ENCODE results near the gene SIN3B.

Gene SIN3B

GRCh38 chr19:16914421-16914820 is 85.2 kb downstream of the SIN3B start:
- DNase-seq = no peak

GRCh38 chr19:16915135-16915534 is 85.9 kb downstream of the SIN3B start:
- no peak for DNase-seq

GRCh38 chr19:16915734-16916133 is 86.5 kb downstream of the SIN3B start:
- DNase-seq = no peak

GRCh38 chr19:16917401-16917800 is 88.2 kb downstream of the SIN3B start:
- DNase-seq = no peak

GRCh38 chr19:16919496-16919895 is 90.3 kb downstream of the SIN3B start:
- no peak for DNase-seq

- no peak for DNase-seq
Measured at GRCh38 chr19:16920816-16921529, 91.8 kb downstream of the SIN3B start.

GRCh38 chr19:16921766-16922591 is 92.8 kb downstream of the SIN3B start:
- no peak for DNase-seq

- no peak for DNase-seq
Measured at GRCh38 chr19:16922592-16922934, 93.4 kb downstream of the SIN3B start.

- DNase-seq = no peak
Measured at GRCh38 chr19:16922949-16923348, 93.8 kb downstream of the SIN3B start.

GRCh38 chr19:16927883-16928282 is 98.7 kb downstream of the SIN3B start:
- no peak for DNase-seq

GRCh38 chr19:16928351-16928750 is 99.2 kb downstream of the SIN3B start:
- no peak for DNase-seq

- no peak for DNase-seq
Measured at GRCh38 chr19:16928916-16929315, 99.7 kb downstream of the SIN3B start.

Data from CD4-positive, alpha-beta T cell treated with Interleukin-10 for 1 hour (primary cell).